Adrenal gland (tissue), 5 donors: ENCODE data around the gene SETBP1.

Experiments
- POLR2A ChIP-seq, 2 donors: fragments of 450-650 bp; IDR thresholded peaks; one replicate each; pipeline ENCODE4 v1.6.1; 2017; ENCODE audit warnings: antibody characterized with exemption in 2 of 2, mild to moderate bottlenecking in 2 of 2, moderate library complexity in 1 of 2
- TF ChIP-seq, protein P1 (sequence below), 6 experiments: fragments of 450-650 bp in 4 of 6; fragments of 200-600 bp in 2 of 6; sonication (generic) in 1 of 6; IDR thresholded peaks; 1 replicate in 5 of 6; 2 replicates in 1 of 6; pipeline versions ENCODE4 v1.5.1 to v1.8.0; 2016 to 2021; ENCODE audit warnings: antibody characterized with exemption in 6 of 6, mild to moderate bottlenecking in 2 of 6, moderate library complexity in 1 of 6
- donor health status: DM: no; HTN: no; CAD: no.

DNA sequence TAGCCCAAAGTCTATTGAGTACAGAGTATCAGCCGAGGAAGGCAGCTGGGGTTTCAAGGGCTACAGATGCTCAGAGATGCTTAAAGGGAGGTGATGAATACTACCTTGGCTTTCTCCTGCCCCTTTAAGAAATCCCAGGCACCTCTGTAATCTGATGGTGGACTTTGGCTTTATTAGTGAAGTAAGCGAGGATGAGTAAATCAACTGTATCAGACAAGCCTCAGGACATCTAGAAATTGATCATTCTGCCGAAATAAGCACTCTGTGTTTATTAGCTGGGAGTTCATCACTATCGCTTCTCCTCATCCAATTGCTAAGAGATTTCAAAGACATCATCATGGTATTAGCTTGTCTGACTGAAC lies 344.4 kb downstream of the SETBP1 start:
- TF ChIP-seq POLR2A (IDR thresholded peaks at IDR 0.05): no peak
- TF ChIP-seq, protein P1, sequence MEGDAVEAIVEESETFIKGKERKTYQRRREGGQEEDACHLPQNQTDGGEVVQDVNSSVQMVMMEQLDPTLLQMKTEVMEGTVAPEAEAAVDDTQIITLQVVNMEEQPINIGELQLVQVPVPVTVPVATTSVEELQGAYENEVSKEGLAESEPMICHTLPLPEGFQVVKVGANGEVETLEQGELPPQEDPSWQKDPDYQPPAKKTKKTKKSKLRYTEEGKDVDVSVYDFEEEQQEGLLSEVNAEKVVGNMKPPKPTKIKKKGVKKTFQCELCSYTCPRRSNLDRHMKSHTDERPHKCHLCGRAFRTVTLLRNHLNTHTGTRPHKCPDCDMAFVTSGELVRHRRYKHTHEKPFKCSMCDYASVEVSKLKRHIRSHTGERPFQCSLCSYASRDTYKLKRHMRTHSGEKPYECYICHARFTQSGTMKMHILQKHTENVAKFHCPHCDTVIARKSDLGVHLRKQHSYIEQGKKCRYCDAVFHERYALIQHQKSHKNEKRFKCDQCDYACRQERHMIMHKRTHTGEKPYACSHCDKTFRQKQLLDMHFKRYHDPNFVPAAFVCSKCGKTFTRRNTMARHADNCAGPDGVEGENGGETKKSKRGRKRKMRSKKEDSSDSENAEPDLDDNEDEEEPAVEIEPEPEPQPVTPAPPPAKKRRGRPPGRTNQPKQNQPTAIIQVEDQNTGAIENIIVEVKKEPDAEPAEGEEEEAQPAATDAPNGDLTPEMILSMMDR (IDR thresholded peaks at IDR 0.05): no peak
